HG02885 (cell line): Measurements from ENCODE around the gene ZNF667.

Experiments
- ATAC-seq: cut with Tn5 transposase; IDR thresholded peaks from one replicate; pipeline ENCODE4 v1.9.1; 2021; ENCODE audit warnings: mild to moderate bottlenecking; ENCODE audit not compliant: unreplicated experiment, poor library complexity

Gene ZNF667

GRCh38 chr19:56476651-56477428 lies at the start of gene ZNF667:
Gene ZNF667 (minus strand): TSS chr19:56477345. CDS start chr19:56462370, 14,975 bp downstream.
- ATAC-seq: no peak

DNA sequence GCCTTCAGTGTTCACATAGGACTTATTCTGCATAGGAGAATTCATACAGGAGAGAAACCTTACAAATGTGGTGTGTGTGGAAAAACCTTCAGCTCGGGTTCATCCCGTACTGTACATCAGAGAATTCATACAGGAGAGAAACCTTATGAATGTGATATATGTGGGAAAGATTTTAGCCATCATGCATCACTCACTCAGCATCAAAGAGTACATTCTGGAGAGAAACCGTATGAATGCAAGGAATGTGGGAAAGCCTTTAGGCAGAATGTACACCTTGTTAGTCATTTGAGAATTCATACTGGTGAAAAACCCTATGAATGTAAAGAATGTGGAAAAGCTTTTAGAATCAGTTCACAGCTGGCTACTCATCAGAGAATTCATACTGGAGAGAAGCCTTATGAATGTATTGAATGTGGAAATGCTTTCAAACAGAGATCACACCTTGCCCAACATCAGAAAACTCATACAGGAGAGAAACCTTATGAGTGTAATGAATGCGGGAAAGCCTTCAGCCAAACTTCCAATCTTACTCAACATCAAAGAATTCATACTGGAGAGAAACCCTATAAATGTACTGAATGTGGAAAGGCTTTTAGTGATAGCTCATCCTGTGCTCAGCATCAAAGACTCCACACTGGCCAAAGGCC lies 48.2 kb upstream of the ZNF667 start:
- ATAC-seq: no peak

DNA sequence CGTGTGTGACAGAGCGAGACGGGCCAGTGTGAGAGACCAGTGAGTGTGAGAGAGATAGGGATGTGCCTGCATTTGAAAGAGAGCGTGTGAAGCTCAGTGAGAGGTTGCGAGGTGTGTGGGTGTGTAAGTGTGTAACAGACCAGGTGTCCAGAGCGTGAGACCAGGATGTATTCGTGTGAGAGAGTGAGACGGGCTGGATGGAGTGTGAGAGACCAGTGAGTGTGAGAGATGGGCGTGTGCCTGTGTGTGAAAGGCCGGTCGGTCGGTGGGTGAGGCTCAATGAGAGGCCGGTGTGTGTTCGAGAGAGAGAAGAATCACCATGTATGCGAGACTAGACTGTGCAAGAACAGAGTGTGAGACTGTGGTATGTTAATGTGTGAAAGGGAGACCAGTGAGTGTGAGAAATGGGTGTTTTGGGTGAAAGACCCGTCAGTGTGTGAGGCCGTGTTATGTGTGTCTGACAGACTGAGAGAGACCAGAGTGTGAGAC lies 31.2 kb upstream of the ZNF667 start:
- ATAC-seq: no peak

GRCh38 chr19:56507446-56508289 lies 30.5 kb upstream of the ZNF667 start, which contains the start of gene ZNF471:
Gene ZNF471 (plus strand): TSS chr19:56507855. CDS start chr19:56511572, 3,717 bp downstream.
- no peak for ATAC-seq

DNA sequence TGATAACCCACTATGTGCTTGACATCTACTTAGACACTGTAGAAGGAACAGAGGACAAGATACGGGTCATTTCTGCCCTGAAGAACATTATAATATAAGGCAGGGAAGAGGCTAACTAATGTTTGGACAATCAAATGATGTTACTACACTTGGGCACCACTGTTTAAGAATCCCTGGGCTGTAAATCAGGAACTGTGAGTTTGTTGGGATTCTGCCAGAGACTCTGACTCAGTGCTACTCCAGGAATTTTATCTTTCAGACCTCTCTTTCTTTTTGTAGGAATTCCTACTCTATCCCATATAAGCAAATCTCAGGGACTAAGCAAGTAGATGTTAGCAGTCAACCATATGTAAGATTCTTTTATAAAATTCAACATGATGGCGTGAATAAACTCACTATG lies 27.4 kb upstream of the ZNF667 start:
- no peak for ATAC-seq

- ATAC-seq: no peak
Observed at GRCh38 chr19:56491399-56491798, 14.3 kb upstream of the ZNF667 start.

GRCh38 chr19:56477429-56478338 lies 539 bp upstream of the ZNF667 start:
- ATAC-seq: no peak

DNA sequence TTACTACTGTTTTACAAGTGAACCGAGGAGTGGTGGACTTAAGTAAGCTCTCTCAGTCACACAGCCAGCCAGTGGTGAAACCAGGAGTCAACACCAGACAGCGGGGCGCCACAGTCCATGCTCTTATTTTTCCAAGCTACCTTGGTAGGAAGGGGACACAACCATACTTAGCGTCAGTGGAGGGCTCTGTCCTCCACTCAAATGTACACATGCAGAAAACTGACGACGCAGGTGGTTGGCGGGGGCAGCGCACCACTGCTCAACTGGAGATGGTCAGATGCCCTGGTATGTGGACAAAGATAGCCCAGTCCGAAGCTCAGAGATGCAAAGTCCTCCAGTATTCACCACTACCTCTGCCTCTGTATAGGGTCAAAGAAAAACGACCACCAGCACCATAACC lies 1.1 kb downstream of the ZNF667 start:
- no peak for ATAC-seq

DNA sequence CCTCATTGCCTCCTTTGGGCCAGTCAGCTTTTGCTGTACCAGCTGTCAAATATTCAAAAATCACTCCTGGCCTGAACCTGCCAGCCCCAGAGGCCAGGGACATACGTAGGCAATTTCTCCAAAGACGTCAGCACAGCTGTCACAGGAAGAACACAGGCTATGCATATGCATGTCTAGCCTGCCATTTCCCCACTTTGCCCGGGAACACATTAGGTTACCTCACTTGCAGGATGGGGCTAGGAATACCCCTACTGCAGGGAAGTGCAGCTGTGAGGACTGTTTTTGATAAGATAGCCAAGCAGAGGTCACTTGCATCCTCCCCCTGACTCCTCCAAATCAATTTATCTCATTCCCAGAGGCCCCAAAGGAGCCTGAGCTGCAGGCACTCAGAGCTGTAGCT lies 2.8 kb downstream of the ZNF667 start:
- ATAC-seq: no peak

DNA sequence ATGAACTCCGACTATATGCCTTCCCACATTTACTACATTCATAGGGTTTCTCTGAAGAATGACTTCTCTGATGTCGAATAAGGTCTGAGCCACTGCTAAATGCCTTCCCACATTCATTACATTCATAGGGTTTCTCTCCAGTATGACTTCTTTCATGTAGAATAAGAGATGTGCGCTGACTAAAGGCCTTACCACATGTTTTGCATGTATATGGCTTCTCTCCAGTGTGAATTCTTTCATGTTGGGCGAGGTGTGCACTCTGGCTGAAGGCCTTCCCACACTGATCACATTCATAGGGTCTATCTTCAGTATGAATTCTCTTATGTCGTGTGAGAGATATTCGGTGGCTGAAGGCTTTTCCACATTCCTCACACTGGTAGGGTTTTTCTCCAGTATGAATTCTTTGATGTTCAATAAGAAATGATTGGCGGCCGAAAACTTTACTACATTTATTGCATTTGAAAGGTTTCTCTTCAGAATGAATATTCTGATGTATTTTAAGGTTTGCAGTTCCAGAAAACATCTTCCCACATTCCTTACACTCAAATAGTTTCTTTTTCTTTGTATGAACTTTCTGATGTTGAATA lies 35.8 kb downstream of the ZNF667 start:
- no peak for ATAC-seq

GRCh38 chr19:56423985-56424353 lies 53.2 kb downstream of the ZNF667 start:
- no peak for ATAC-seq

GRCh38 chr19:56423276-56423984 lies 53.7 kb downstream of the ZNF667 start:
- no peak for ATAC-seq

DNA sequence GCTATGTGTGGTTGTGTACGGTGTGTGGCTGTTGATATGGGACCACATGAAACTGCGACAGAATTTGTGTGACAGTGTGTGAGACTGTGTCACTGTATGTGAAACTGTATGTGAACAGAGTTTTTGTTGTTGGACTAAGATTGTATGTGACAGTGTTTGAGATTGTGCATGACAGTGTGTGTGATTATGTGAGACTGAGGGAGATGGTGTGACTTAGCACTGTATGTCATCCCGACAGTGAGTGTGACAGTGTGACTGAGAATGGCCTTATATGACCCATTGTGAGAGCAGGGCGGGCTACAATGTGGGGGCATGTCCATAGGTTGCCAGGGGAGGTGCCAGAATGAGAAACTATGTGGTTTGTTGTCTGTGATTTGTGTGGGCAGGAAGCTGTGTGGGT lies 72.1 kb downstream of the ZNF667 start:
- ATAC-seq: no peak

DNA sequence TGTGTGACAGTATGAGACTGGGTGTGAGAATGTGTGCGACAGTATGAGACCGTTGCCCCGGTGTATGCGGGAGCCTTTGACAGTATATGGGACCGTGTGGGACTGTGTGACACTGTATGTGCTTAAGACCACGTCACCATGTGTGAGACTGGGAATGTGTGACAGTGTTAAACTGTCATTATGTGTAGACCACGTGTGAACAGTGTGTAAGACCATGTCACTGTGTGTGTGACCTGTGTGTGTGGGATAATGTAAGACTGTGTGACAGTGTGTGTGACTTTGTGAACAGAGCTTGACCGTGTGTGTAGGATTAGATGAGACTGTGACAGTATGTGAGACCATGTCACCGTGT lies 72.5 kb downstream of the ZNF667 start:
- no peak for ATAC-seq

GRCh38 chr19:56403764-56404704 lies 73.1 kb downstream of the ZNF667 start, which contains the start of gene ZNF583:
Gene ZNF583 (plus strand): TSS chr19:56404332. CDS start chr19:56407115, 2,783 bp downstream.
- peak; percentile 86 for ATAC-seq

DNA sequence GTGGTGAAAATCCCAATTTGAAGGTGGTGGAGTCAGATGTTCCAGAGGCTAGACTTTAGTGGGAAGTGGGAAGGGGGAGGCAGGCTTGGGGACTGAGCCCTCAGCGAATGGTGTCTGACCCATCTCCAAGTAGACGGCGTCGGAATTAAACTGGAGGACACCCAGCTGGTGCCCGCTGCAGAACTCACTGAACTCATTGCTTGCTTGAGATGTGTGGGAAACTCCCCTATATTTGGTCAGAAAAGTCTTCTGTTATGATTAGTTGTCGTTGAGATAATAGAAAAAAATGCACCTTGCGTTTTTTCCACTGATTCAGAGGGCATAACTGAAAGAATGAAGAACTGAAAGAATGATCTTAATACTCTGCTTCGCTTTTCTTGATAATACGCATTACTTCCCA lies 73.9 kb downstream of the ZNF667 start:
- no peak for ATAC-seq

DNA sequence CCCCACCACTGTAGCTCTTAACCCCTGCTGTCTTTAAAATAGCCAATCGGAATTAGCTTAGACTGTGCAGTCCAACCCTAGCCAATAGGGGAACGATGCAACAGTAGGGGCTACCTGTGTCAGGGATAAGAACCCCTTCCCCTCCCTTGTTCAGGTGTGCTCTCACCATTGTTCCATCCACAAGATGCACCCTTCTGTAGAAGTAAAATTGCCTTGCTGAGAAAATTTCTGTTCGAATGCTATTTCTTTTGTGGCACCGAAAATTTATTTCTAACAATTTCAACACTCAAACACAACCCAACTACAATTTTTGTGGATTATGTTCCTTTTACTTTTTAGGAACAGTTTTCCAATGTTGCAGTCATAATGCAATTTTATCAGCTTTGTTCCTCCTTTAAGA lies 76.7 kb downstream of the ZNF667 start:
- no peak for ATAC-seq

- no peak for ATAC-seq
Observed at GRCh38 chr19:56398809-56399208, 78.3 kb downstream of the ZNF667 start.
